Mucosa of descending colon (tissue), 3 donors: ENCODE measurements around the gene KCND3. TPM values are rescaled to one million over a fixed set of nuclear protein-coding genes. Genes with fewer than 3 reads are reported as not detected.

Experiments
- ATAC-seq: fragments of 200-7000 bp; cut with Tn5 transposase; one replicate; pipeline ENCODE4 v1.9.1; 2020; ENCODE audit warnings: mild to moderate bottlenecking, moderate library complexity
- DNase-seq, 3 donors: peaks; one replicate each; pipeline ENCODE4 v3.0.0-alpha.2; 2020
- H3K36me3 ChIP-seq: fragments of 200-600 bp; one replicate; pipeline ENCODE4 v1.8.0; 2021; ENCODE audit warnings: low read depth, mild to moderate bottlenecking
- H3K4me1 ChIP-seq: fragments of 200-600 bp; one replicate; pipeline ENCODE4 v1.8.0; 2021; ENCODE audit warnings: low read depth, mild to moderate bottlenecking
- H3K4me3 ChIP-seq: fragments of 200-600 bp; one replicate; pipeline ENCODE4 v1.8.0; 2021; ENCODE audit warnings: mild to moderate bottlenecking
- H3K9me3 ChIP-seq: fragments of 200-600 bp; one replicate; pipeline ENCODE4 v1.8.0; 2021; ENCODE audit warnings: mild to moderate bottlenecking
- CTCF ChIP-seq: fragments of 200-600 bp; IDR thresholded peaks from one replicate; pipeline ENCODE4 v1.8.0; 2022; ENCODE audit warnings: antibody characterized with exemption, mild to moderate bottlenecking
- intact Hi-C, 2 donors: fragments of 100-400 bp; cut with DNase I in 1 of 2; cut with micrococcal nuclease in 1 of 2; formaldehyde crosslinking; loops; one replicate each; pipeline versions ENCODE4 v1.11.0 to v1.11.1; 2022; cut with DNase I, micrococcal nuclease
- total RNA-seq, 3 donors: library from RNA; stranded (reverse); fragmentation: NEBNext Ultra II Directional in 2 of 3; extraction: Animal tissue kit (Norgen Biotek cat#: 25700) in 2 of 3; gene quantifications; one replicate each; pipeline versions ENCODE4 v1.2.1 to v1.2.4, GENCODE V29; 2021 to 2023
- donor health status: DM: no; HTN: no; CAD: no; lungs with moderate emphysema.
- donor health status: DM: no; HTN: no; CAD: no.
- donor health status: DM: no; HTN: yes; CAD: no.

Gene KCND3
- total RNA-seq, 3 donors from 2014 or later = 1.2 to 10.3 (median 5.5) TPM

GRCh38 chr1:111878649-111879048 is 110.8 kb downstream of the KCND3 start:
- Histone ChIP-seq H3K4me3 (no peak overlapping the region), H3K4me1 (no peaks in the 10 kb centered on the region), H3K9me3 (no peaks in the 10 kb centered on the region), H3K36me3 (no peaks in the 10 kb centered on the region)
- DNase-seq (no peak), ATAC-seq (no peak)
- intact Hi-C loops = no loop called here
- no peak for TF ChIP-seq CTCF

DNA sequence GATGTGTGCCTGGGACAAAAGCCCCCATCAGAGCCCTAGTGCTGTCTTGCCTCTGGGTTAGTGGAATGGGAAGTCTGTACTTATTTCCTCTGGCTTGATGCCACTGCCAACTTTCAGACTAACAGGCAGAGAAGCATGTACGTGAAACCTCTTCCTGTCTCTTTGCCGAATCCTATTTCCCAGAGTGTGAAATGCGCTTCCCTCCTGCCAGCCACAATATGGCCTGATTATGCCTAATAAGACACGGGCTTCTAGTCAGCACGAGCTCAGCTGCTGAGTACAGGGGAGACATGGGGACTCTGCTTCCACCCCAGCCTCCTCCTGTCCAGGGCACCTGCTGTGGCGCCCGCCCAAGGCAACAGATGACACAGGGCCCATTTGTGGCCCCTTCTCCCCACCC is 111.4 kb downstream of the KCND3 start:
- H3K4me3 ChIP-seq = no peak overlapping the region
- intact Hi-C loops = no loop called here
- no peak for DNase-seq
- TF ChIP-seq CTCF = no peak
- ATAC-seq = no peak
- no peaks in the 10 kb centered on the region for H3K4me1 ChIP-seq
- H3K36me3 ChIP-seq = no peaks in the 10 kb centered on the region
- no peaks in the 10 kb centered on the region for H3K9me3 ChIP-seq

- ATAC-seq (no peak), DNase-seq (no peak)
- intact Hi-C loops = no loop called here
- TF ChIP-seq CTCF = no peak
- no peaks in the 10 kb centered on the region for H3K4me1 ChIP-seq
- H3K36me3 ChIP-seq = no peaks in the 10 kb centered on the region
- no peak overlapping the region for H3K4me3 ChIP-seq
- H3K9me3 ChIP-seq = no peaks in the 10 kb centered on the region
Observed at GRCh38 chr1:111876631-111877030, 112.8 kb downstream of the KCND3 start.

DNA sequence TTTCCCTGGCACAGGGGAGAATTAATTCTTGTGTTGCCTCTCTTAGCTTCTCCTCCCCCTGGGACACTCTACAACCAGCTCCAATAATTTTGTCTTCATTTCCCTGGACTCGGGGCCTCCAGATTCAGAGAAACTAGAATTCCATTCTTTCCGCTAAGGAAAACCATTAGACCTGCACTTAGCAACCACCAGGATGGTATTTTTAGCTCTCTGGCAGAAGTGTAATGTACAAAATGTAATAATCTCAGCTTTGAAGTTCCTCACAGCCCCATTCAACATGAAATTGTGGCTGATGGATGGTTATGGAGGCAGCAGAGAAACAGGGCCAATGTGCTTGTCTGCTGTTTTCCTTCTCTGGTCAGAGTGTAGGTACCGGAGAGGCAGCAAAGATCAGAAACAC is 113.8 kb downstream of the KCND3 start:
- intact Hi-C loops = no loop called here
- H3K9me3 ChIP-seq = no peaks in the 10 kb centered on the region
- ATAC-seq = no peak
- no peak overlapping the region for H3K4me3 ChIP-seq
- TF ChIP-seq CTCF = no peak
- no peaks in the 10 kb centered on the region for H3K36me3 ChIP-seq
- no peaks in the 10 kb centered on the region for H3K4me1 ChIP-seq
- DNase-seq = no peak

DNA sequence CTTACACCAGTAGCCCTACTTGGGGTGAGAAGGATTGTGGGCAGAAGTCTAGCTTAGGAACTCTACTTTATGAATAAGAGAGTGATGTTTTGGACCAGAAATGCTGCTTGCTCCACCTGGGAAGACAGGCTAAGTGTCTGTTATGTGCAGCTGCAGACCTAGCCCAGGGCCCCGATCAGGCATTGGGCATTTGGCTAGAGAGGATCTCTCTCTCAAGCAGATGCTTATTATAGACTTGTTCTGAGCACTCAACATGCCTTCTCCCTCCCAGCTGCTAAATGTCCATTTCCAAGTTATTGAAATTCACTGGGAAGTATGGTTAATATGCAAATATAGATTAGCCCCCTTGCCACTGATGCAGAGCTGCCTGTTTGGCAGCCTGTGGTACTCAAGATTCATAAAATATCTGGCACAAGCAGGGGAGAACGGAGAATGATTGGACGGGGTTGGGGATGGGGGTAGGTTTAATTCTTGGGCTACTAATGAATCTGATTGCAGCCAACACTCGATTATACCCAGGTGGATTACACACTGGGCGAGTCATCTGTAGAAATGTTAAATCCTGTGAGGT is 115.9 kb downstream of the KCND3 start:
- DNase-seq (no peak), ATAC-seq (no peak)
- intact Hi-C loops = no loop called here
- Histone ChIP-seq H3K4me1 (no peaks in the 10 kb centered on the region), H3K9me3 (no peaks in the 10 kb centered on the region), H3K36me3 (no peaks in the 10 kb centered on the region), H3K4me3 (no peak overlapping the region)
- TF ChIP-seq CTCF = no peak

DNA sequence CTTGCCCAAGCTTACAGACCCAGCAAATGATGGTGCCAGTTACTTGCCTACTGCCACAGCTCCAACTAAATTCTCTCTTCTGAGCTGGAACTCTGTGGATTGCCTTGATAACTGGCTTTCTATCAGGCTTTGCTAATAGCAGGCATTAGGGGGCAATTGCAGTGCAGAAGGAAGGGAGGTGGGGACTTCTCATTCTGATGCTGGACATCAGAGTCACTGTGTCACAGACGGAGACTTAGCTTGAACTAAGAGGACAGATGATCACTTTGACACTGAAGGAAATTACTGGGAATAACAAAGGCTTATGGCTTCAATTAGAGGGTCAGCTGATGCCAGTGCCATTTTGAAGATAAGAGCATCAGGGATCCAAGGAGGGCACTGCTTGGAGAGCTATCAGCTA is 119.3 kb downstream of the KCND3 start:
- Histone ChIP-seq H3K4me1 (no peaks in the 10 kb centered on the region), H3K36me3 (no peaks in the 10 kb centered on the region), H3K9me3 (no peaks in the 10 kb centered on the region), H3K4me3 (no peak overlapping the region)
- TF ChIP-seq CTCF = no peak
- ATAC-seq (no peak), DNase-seq (no peak)
- intact Hi-C loops = no loop called here
